H1 (cell line): ENCODE measurements around the gene DRD2.

Experiments
- CEBPB ChIP-seq: IDR thresholded peaks from 2 replicates; pipeline ENCODE4 v1.6.1; 2012; ENCODE audit warnings: low read depth, low read length
- CHD2 ChIP-seq: IDR thresholded peaks from 2 replicates; pipeline ENCODE4 v1.6.1; 2012; ENCODE audit warnings: low read length, improper control_type of control experiment
- CTCF ChIP-seq, 3 experiments: IDR thresholded peaks; 1 replicate in 2 of 3; 2 replicates in 1 of 3; pipeline versions ENCODE4 v1.5.1 to v1.6.1; 2011; ENCODE audit warnings: low read length in 3 of 3, mild to moderate bottlenecking in 3 of 3, inconsistent platforms in 2 of 3, low read depth in 1 of 3, moderate library complexity in 1 of 3; ENCODE audit not compliant: insufficient read depth in 1 of 3; ENCODE audit errors: control extremely low read depth in 1 of 3
- EP300 ChIP-seq, 2 experiments: IDR thresholded peaks; 1 replicate in 1 of 2; 2 replicates in 1 of 2; pipeline ENCODE4 v1.6.1; 2011 to 2012; ENCODE audit warnings: low read depth in 2 of 2, low read length in 2 of 2, mild to moderate bottlenecking in 2 of 2, borderline replicate concordance in 1 of 2, inconsistent platforms in 1 of 2, moderate library complexity in 1 of 2
- EZH2 ChIP-seq: fragments of 200-600 bp; sonication (generic); IDR thresholded peaks from 2 replicates; pipeline ENCODE4 v1.7.1; 2012; ENCODE audit warnings: low read depth, mild to moderate bottlenecking, moderate library complexity, low read length, inconsistent platforms; ENCODE audit not compliant: severe bottlenecking
- HDAC2 ChIP-seq, 2 experiments: fragments of 300-600 bp in 1 of 2; sonication (generic) in 1 of 2; IDR thresholded peaks; 2 replicates each; pipeline ENCODE4 v1.6.1; 2011 to 2012; ENCODE audit warnings: low read depth in 2 of 2, low read length in 2 of 2, mild to moderate bottlenecking in 2 of 2, moderate library complexity in 2 of 2, borderline replicate concordance in 1 of 2, inconsistent platforms in 1 of 2
- HDAC6 ChIP-seq: IDR thresholded peaks from one replicate; pipeline ENCODE4 v1.7.1; 2012; ENCODE audit warnings: low read depth, mild to moderate bottlenecking, inconsistent platforms, low read length, moderate library complexity
- JUND ChIP-seq: IDR thresholded peaks from 2 replicates; pipeline ENCODE4 v1.6.1; 2011; ENCODE audit warnings: mild to moderate bottlenecking, improper control_type of control experiment, low read length
- NRF1 ChIP-seq: IDR thresholded peaks from 2 replicates; pipeline ENCODE4 v1.6.1; 2011; ENCODE audit warnings: mild to moderate bottlenecking, low read depth, low read length, improper control_type of control experiment
- POLR2A ChIP-seq, 2 experiments: IDR thresholded peaks; 1 replicate in 1 of 2; 2 replicates in 1 of 2; pipeline ENCODE4 v1.6.1; 2011; ENCODE audit warnings: low read depth in 2 of 2, low read length in 2 of 2, mild to moderate bottlenecking in 2 of 2; ENCODE audit errors: control extremely low read depth in 1 of 2
- RFX5 ChIP-seq: IDR thresholded peaks from 2 replicates; pipeline ENCODE4 v1.6.1; 2011; ENCODE audit warnings: low read depth, low read length, improper control_type of control experiment, borderline replicate concordance
- SP1 ChIP-seq: IDR thresholded peaks from 2 replicates; pipeline ENCODE4 v1.6.1; 2011; ENCODE audit warnings: low read depth, low read length
- TCF12 ChIP-seq: IDR thresholded peaks from 2 replicates; pipeline ENCODE4 v1.6.1; 2011; ENCODE audit warnings: low read depth, mild to moderate bottlenecking, low read length
- YY1 ChIP-seq: IDR thresholded peaks from 2 replicates; pipeline ENCODE4 v1.6.1; 2011; ENCODE audit warnings: low read depth, mild to moderate bottlenecking, low read length

- TF ChIP-seq CTCF (IDR thresholded peaks at IDR 0.05; ENCODE audit: control extremely low read depth in 1 of 3, insufficient read depth in 1 of 3, low read depth in 1 of 3, low read length in 3 of 3), result no peak
- no peak for TF ChIP-seq CHD2
- no peak for TF ChIP-seq EZH2
- no peak for TF ChIP-seq TCF12
- no peak for TF ChIP-seq HDAC6
- no peak for TF ChIP-seq SP1
- no peak for TF ChIP-seq EP300 (IDR thresholded peaks at IDR 0.05; ENCODE audit: borderline replicate concordance in 1 of 2, low read depth in 2 of 2, low read length in 2 of 2)
- no peak for TF ChIP-seq CEBPB
- no peak for TF ChIP-seq POLR2A (IDR thresholded peaks at IDR 0.05; ENCODE audit: control extremely low read depth in 1 of 2, low read depth in 2 of 2, low read length in 2 of 2)
- no peak for TF ChIP-seq NRF1
- no peak for TF ChIP-seq HDAC2 (IDR thresholded peaks at IDR 0.05; ENCODE audit: borderline replicate concordance in 1 of 2, low read depth in 2 of 2, low read length in 2 of 2)
- no peak for TF ChIP-seq YY1
- no peak for TF ChIP-seq JUND
- TF ChIP-seq RFX5, result no peak
Measured at GRCh38 chr11:113365895-113366294, 109.3 kb downstream of the DRD2 start.
